GM12891 (cell line): ENCODE results near the gene SPON1.

ENCODE experiments used
- PAX5 ChIP-seq: IDR thresholded peaks from 2 replicates; pipeline ENCODE4 v1.6.1; 2011; ENCODE audit warnings: low read length, moderate library complexity, mild to moderate bottlenecking; ENCODE audit not compliant: insufficient read depth, severe bottlenecking
- POLR2A ChIP-seq: IDR thresholded peaks from 2 replicates; pipeline ENCODE4 v1.6.1; 2011; ENCODE audit warnings: low read depth, low read length, control low read depth
- POLR2AphosphoS5 ChIP-seq: IDR thresholded peaks from 2 replicates; pipeline ENCODE4 v1.6.1; 2011; ENCODE audit warnings: low read depth, low read length, control low read depth
- POU2F2 ChIP-seq: IDR thresholded peaks from 2 replicates; pipeline ENCODE4 v1.6.1; 2011; ENCODE audit warnings: low read depth, mild to moderate bottlenecking, control low read depth, low read length, moderate library complexity
- SPI1 ChIP-seq: IDR thresholded peaks from 2 replicates; pipeline ENCODE4 v1.6.1; 2011; ENCODE audit warnings: low read depth, low read length, control low read depth
- TAF1 ChIP-seq: IDR thresholded peaks from 2 replicates; pipeline ENCODE4 v1.6.1; 2011; ENCODE audit warnings: low read depth, low read length, control low read depth

DNA sequence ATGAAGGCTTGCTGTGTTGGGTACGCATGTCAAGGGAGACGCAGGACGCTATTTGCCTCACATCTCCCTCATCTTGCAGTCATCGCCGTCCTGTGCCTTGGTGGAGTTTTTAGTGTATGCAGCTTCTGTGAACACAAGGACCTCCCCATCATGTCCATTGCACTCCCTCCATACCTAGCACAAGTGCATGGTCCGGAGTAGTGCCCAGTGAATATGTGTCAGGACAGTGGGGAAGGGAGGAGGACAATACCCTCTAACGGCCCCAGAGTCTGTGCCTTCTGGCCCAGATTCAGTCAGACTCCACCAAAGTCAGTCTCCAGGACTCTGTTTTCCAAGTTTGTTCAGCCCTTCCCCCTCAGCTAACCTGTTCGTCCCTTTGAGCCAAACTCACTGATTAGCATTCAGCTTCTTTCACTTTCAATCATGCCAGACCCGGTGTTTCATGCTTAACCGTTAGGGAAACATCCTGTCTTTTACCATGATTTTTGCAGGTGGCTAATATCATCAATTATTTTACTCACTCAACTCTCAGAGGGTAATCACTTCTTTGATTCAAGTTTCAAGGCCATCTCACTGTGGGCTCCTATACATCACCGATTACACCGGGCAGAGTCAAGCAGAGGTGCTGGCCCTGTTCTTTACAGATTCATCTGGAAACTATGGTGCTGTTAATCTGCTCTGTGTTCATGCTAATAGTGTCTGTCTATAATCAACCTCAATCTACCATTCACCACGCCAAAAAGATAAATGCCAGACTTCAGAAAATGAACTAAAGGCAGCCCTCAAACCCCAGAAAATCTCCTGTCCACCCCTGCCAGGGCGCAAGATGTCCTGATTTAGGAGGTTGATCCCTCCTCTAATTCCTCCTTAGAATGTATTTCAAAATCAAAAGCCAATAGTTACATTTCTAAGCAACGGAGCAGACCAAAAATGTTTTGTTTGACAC, 240.0 kb downstream of the SPON1 start:
- TF ChIP-seq TAF1 (no peak), POLR2A (no peak), POLR2AphosphoS5 (no peak), SPI1 (no peak), POU2F2 (no peak), PAX5 (no peak)
